ENCODE measurements around the gene DAZAP1.
"Not testable (repeated sequence)": the region's sequence is repeated elsewhere in the genome, so short reads cannot be mapped to it uniquely, and the experiment has no call there.

Gene DAZAP1

DNA sequence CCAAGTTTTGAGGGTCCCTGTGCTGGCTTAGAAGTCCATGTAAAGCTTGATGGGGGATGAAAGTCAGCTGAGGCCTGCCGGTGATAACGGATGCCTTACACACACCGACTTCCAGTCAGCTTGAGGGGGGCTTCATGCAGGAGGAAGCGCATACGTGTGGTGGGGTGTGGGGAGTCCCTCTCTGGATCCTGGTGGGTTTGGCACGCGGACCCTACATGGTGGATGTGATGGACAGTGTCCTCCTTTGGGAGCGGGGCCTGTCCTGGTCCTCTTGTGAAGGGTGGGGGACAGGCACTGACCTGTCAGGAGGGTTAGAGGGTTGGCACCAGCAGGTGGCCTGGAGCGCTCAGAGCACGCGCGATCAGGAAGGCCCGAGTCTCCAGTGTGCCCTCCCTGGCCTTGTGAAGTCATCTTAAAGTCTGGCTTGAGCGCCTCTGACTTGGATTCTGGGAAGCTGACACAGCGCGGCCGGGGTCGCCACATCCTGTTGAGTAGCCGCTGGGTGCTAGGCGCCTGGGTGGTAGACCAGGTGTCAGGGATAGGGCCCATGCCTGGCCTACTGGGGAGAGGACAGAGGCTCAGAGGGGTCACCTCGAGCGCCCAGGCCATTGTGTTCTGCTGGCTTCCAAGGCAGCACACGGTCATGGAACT, 2.9 kb downstream of the DAZAP1 start:
- in situ Hi-C loops (cut with HindIII; ENCODE audit: low sequenced_read_pairs): no loop called here

DNA sequence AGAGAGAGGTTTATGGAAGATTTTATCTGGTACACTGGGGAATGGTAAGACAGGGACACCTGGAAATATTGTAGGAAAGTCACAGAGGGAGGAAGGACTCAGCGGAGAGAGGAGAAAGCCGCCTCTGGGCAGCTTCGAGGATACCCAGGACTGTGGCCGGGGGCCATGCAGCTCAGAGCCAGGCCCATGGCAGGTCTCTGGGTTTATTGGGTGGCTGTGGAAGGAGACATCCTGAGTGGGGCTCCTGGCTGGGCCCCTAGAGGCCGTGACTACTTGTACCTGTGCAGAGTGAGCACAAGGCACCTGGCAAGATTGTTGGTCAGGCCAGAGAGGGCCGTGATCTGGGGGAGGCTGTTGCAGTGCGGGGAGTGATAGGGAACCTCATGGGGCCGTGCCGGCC, 3.4 kb downstream of the DAZAP1 start:
- in situ Hi-C loops (cut with HindIII; ENCODE audit: low sequenced_read_pairs): no loop called here

DNA sequence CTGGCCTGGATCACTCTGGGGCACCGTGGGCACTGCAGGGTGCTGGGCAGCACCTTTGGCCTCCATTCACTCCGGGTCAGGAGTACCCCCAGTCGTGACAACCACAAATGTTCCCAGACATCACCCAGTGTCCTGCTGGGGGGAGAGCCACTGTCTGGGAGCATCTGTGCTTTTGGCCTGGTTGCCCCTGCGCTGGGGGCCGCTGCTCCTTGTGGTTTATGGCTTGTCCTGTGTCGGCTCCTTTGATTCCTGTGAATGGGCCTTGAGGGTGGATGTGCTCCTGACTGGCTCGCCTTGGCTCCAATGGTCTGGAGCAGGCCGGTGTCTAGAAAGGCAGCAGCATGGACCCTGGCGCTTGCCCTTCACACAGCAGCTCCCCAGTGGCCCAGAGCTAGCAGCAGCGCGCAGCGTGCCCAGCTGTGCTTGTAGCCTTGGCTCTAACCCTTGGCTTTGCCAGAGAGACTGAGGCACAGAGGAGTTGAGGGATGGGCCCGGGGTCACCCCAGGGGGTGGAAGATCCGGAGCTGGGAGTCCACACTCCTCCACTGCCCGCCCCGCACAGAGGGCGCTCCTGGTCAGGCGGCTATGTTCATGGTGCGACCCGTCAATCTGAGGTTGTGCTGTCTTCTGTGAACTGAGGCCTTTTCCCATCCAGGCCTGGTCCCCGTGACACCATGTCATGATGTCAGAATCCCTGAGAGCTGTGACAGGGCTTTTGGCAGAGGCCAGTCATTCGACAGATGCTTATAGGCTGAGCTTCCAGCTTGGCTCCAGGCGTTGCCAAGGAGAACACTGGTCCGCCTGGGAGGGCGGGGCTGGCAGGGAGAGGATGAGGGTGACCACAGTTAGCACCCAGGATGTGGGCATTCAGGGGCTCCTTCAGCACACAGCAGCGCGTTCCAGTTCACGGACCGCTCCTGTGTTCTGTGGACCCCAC, 4.1 kb downstream of the DAZAP1 start:
- in situ Hi-C loops (cut with HindIII; ENCODE audit: low sequenced_read_pairs): no loop called here

DNA sequence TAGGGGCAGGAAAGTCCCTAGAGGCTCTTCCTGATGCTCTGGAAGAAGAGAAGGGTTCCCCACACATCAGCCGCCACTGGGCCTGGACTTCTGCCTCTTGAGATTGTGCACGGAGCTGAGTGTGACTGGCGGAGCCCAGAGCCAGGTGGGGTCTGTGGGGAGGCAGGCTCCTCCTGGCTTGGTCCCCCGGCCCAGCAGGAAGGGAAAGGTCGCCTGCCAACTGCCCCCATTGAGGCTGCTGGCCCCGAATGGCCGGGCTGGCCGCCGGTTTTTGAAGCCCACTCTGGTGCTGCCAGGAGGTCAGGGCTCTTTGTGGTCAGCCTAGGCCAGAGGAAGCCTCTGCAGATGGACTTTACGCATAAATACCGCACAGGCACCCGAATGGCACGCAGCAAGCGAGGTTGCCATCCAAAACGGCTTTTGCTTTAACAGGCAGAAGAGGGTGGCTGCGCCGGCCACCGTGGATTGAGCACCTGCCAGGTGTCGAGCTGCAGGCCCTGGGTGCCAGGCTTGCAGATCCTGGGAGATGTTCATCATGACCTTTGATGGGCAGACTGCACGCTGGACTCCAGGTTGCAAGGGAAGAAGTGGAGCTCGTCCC, 5.0 kb downstream of the DAZAP1 start:
- in situ Hi-C loops (cut with HindIII; ENCODE audit: low sequenced_read_pairs): no loop called here

DNA sequence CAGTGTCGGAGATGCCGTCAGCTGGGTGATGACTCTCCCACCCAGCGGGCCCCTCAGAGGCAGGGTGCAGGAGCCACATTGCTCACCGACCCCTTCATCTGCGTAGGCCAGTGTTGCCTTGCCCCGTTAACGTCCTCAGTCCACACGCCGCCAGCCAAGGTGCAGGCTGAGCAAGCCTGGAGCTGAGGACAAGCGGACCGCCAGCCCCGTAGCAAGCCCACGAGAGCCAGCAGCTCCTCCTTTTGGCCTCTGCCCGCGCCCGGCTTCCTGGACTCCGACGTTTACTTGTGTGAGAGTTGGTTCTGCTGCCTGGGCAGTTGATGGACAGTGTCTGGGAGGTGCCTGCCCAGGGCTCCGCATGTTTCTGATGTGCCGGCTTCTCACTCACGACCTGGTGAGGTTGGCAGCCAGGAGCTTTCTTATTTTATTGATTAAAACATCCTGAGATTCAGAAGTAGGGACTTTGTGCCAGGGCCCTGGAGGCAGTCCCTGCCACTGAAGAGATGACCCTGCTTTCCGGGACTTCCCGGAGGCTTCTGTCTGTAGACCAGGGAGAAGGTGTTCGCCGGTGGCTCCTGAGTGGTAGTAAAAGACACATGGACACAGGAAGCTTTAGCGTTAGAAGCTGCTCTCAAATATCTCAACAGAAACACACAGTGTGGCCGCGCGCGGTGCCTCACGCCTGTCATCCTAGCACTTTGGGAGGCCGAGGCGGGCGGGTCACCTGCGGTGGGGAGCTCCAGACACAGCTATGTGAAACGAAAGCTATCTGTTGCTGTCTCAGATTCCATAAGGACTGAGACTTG, 5.8 kb downstream of the DAZAP1 start:
- in situ Hi-C loops (cut with HindIII; ENCODE audit: low sequenced_read_pairs): no loop called here

DNA sequence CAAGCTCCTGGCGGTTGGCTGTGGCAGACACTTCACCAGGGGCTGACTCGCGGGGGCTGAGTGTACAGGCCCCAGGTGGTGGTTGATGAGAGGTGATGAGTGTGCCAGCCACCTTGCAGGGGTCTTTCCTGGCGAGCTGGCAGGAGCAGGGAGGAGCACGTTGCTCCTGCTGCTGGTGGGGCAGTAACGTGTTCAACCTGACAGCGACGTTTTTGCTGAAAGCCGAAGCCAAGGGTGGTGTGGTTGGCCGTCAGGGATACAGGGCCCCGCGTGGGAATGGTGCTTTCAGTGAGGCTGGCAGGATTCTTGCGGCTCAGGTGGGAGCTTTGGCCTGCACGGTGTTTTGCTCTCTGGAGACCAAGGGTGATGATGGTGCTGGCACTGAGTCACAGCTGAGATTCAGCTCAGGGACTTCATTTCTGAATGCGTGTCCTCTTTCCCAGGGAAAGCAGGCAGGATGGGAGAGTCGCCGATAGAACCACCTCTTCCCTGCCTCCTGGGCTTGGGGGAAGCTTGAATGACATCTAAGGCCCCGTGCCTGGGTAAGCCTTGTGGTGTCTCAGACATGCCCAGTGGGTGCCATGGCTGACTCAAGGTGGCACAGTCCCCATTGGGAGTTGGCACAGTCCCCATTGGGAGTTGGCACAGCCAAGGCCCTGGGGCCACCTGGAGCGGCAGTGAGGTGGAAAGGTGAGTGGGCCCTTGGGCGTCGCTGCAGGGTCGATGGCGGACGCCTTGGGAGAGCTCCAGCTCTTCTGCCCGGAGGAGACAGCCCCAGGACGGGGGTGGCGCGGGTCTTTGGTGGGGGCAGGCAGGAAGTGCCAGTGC, 8.8 kb downstream of the DAZAP1 start:
- in situ Hi-C loops (cut with HindIII; ENCODE audit: low sequenced_read_pairs): no loop called here

DNA sequence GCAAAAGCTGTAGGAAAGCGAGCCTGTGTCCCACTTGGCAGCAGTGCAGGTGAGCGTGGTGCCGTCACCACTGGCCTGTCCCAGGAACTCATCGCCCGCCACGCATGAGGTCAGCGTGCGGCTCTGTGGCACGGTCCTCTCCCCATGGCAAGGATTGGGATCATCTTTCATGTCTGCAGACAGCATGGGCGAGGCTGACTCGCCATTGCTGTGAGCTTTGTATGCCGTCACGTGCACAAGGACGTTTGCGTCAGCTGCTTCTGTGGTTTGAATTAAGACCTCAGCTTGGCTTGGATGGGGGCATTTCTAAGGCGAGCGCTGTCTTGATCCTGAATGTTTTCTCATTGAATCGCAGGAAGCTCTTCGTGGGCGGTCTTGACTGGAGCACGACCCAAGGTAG, 9.8 kb downstream of the DAZAP1 start:
- in situ Hi-C loops (cut with HindIII; ENCODE audit: low sequenced_read_pairs): no loop called here

DNA sequence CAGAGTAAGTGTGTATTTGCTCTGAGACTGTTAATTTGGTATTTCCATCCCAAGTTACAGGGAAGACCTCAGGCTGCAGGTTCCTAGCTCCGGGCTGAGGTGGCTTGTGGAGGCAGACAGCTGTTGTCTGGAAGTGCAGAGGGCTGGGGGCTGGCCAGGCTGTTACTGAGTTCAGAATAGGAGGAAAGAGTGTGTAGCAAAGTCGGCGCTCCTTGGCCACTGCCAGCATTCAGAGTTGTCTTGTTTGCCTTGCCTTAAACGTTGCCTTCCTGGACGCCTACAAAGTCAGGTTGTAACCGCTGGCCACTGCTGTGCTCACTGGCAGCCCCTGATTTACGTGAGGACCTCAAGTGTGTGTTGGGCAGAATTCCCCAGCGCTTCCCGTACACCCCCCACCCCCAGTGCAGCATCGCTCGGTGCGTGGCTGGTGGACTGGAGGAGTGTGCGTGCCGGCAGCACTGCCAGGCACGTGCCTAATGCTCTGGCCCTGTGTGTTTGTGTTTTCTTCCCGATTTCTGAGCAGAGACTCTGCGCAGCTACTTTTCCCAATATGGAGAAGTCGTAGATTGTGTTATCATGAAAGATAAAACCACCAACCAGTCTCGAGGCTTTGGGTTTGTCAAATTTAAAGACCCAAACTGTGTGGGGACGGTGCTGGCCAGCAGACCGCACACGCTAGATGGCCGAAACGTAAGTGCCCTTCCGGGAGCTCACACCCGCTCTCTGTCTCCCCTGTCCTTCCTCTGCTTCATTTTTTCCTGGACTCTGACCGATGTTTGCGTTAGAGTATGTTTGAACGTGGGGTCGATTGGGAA, 10.5 kb downstream of the DAZAP1 start:
- in situ Hi-C loops (cut with HindIII; ENCODE audit: low sequenced_read_pairs): no loop called here

DNA sequence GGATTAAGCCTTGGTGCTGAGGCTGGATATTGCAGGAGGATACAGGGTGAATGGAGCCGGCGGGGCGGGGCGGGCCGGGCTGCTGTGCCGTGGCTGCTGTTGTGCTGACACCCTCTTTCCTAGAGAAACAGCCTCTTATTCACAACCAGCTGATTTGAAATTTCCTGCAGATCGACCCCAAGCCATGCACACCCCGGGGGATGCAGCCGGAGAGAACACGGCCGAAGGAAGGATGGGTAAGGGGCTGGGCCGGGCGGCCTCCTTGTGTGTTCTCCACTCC, 11.1 kb downstream of the DAZAP1 start:
- in situ Hi-C loops (cut with HindIII; ENCODE audit: low sequenced_read_pairs): no loop called here

DNA sequence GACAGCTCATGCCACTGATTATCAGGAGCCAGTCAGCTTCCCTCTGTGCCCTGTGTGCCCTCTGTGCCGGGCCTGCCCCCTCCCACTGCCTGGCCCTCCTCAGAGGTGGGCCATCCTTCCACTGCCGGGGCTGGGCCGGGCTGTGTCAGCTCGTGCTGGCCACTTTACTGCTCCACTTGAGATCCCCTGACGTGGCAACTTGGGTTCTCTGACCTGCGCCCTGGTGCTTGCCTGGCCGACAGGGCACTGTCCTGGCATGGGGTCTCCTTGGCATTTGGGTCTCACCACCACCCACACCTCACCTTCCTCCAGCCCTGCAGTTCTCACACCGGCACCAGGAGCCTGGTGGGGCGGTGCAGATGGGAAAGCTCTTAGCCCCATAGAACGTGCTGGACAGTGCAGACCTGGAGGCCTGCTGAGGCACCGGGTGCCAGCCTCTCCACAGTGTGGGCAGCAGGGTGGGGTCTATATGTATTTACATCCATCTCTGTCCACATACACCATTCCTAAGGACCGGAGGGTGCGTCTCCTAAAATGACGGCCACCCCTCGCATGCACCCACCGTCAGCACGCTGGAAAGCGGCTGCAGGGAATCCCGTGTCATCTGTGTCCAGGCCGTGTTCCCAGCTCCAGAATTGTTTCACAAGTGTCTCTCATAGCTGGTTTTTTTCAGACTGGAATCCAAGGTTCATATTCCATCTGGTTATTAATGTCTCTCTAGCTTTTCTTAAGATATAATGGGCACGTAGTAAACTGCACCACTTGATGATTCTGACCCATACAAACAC, 11.8 kb downstream of the DAZAP1 start:
- in situ Hi-C loops (cut with HindIII; ENCODE audit: low sequenced_read_pairs): no loop called here

DNA sequence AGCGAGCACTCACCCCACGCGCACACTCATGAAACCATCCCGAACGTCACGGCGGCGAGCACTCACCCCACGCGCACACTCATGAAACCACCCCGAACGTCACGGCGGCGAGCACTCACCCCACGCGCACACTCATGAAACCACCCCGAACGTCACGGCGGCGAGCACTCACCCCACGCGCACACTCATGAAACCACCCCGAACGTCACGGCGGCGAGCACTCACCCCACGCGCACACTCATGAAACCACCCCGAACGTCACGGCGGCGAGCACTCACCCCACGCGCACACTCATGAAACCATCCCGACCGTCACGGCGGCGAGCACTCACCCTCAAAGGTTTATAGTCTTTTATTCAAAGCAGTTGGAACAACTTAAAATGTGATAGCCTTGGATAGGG, 12.7 kb downstream of the DAZAP1 start:
- in situ Hi-C loops (cut with HindIII; ENCODE audit: low sequenced_read_pairs): not testable (repeated sequence)

DNA sequence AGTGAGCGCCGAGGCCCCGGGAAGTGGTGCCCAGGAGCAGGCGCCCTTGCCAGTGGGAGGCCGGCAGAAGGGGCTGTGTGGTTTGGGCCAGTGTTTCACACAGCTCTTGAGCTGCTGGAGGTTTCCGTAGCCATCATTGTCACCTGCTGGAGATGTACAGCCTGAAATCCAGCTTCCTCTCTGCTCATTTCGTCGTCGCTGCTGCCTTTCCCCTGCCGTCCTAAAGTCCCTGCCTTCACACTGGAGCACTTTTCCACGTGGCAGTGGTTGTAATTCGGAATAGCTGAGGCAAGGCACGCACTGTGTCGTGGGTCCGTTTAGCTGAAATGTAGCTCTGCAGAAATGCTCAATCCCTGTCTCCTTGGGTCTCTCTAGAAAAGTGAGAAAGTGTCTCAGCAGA, 13.2 kb downstream of the DAZAP1 start:
- in situ Hi-C loops (cut with HindIII; ENCODE audit: low sequenced_read_pairs): no loop called here

DNA sequence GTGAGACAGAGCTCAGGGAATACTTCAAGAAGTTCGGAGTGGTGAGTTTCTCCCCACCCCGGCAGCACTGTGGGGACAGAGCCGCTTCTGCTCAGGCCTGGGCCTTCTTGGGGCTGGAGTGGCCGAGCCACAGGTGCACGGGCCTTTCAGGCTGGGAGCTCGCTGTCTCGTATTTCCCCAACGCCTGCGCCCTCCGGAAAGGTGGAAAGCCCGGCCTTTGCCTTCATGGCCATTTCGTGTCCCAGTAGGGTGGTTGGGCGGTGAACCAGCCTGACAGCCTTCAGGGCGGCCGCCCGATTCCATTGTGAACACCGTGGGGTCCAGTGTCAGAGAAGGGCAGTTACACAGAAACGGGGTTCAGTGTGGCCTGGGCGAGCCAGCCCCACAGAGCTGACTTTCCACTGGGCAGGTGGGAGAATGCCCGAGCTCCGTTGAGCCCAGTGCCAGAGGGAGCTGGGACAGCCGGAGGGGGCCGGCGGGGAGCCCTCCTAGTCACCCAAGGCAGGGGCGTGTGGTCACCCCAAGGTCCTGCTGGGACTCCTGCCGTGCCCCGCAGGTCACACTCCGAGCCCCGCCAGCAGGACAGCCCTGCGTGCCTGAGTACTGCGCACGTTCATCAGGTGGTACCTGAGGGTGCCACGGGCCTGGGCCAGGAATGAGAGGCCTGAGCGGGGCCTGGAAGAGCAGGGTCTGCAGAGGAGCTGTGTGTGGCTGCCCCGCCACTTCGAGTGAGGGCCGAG, 14.0 kb downstream of the DAZAP1 start:
- in situ Hi-C loops (cut with HindIII; ENCODE audit: low sequenced_read_pairs): no loop called here

DNA sequence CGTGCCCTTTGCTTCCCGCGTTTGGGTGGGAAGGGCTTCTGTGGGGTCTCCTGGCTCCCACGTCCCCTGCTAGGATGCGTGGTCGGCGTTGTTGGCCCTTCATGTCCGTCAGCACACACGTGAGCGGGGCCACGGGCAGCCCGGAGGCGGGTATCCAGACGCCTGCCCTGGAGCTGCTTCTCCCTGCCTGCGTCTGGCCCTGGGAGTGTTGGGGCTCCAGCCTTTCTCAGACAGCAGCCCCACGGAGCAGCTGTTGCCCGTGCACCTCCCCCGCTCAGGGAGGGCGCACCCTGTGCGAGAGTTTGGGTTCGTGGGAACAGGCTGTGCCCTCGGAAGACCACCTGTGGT, 14.5 kb downstream of the DAZAP1 start:
- in situ Hi-C loops (cut with HindIII; ENCODE audit: low sequenced_read_pairs): no loop called here

DNA sequence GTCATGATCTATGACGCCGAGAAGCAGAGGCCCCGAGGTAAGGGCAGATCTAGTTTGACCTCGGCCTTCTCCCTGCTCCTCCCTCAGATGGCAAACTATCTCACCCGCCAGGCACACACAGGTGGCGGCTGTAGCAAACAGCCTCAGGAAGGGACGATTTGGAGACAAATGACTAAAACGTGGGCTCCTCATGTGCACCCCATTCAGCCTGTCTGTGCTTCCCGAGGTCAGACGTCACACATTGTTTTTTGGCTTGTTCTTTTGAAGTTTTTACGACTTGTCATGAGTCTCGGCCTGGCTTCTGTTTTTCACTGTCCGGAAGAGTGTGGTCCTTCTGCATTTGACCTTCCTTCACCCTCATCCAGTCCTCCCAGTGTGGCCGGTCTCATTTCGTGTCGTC, 15.0 kb downstream of the DAZAP1 start:
- in situ Hi-C loops (cut with HindIII; ENCODE audit: low sequenced_read_pairs): no loop called here

DNA sequence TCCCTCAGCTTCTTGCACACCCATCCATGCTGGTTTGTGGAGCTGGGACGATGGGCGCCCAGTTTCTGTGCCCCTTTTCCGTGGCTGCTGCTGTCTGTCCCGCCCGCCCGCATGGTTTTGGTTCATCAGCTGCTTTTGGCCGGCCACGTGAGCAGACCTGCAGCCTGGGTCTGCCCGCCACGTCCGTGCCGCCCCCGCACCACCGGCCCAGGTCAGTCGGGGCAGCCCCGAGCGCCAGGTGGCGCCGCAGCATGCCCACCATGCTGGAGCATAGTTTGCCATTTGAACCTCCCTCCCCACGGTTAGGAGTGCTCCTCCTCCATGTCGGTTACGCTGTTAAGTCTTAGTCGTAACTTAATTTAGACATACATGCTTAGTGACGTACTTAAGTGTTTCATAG, 15.6 kb downstream of the DAZAP1 start:
- in situ Hi-C loops (cut with HindIII; ENCODE audit: low sequenced_read_pairs): no loop called here

DNA sequence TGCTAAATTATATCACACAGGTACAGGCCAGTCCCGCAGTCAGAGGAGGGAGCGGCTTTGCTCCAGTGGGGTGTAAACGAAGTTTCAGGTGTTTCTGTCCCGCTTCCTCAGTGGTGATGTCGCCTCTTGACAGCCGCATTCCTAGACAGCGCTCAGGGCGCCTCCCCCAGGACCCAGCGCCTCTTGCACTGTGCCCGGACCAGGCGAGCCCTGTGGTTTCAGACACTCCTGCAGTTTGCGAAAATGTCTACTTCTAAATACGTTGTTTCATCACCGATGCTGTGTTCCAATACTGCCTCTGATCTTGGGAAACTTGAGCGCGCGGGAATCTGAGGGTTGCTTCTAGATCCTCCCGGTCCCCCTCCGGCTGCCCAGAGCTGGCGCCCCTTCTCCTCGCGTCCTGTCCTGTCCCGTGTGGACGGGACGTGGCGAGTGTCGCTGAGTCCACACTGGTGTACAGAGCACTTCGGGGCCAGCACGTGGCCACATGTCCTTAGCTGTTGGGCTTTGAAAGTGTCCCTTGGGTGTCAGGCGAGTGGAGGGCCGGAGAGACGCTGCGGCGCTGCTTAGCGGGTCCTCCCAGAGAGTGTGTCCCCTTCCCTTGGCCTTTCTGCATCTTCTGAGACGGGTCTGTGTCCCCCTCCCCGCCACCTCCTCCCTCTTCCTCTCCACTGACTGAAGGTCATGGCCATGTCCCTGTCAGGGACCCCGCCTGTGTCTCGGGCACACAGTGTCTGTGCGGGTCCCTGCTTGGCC, 16.2 kb downstream of the DAZAP1 start:
- in situ Hi-C loops (cut with HindIII; ENCODE audit: low sequenced_read_pairs): no loop called here
